Measurements from ENCODE around the gene KLHL29.

- TF ChIP-seq CTCF (IDR thresholded peaks at IDR 0.05; ENCODE audit: borderline replicate concordance, extremely low read depth, low read length, poor library complexity, severe bottlenecking) (no peak), EZH2 (IDR thresholded peaks at IDR 0.05; ENCODE audit: borderline replicate concordance, low read depth, low read length, severe bottlenecking) (no peak)
Measured at GRCh38 chr2:23708771-23709170, 323.8 kb downstream of the KLHL29 start.

All from DND-41 (cell line).